Stomach smooth muscle (tissue), 2 donors: Measurements from ENCODE around the gene SSC4D.
"Not testable (repeated sequence)": the region's sequence is repeated elsewhere in the genome, so short reads cannot be mapped to it uniquely, and the experiment has no call there.

ENCODE experiments used
- H3K27ac ChIP-seq: one replicate; pipeline ENCODE4 v1.7.0; 2013; ENCODE audit warnings: mild to moderate bottlenecking, low read length, inconsistent platforms
- H3K27me3 ChIP-seq, 2 donors: one replicate each; pipeline ENCODE4 v1.7.0; 2013; ENCODE audit warnings: low read length in 2 of 2; ENCODE audit not compliant: insufficient read depth in 2 of 2, control insufficient read depth in 1 of 2
- H3K36me3 ChIP-seq, 2 donors: one replicate each; pipeline ENCODE4 v1.7.0; 2013; ENCODE audit warnings: low read length in 2 of 2; ENCODE audit not compliant: control insufficient read depth in 2 of 2, insufficient read depth in 2 of 2
- H3K4me1 ChIP-seq: one replicate; pipeline ENCODE4 v1.7.0; 2013; ENCODE audit warnings: low read length; ENCODE audit not compliant: control insufficient read depth, insufficient read depth
- H3K4me3 ChIP-seq, 2 donors: one replicate each; pipeline ENCODE4 v1.7.0; 2013; ENCODE audit warnings: low read length in 2 of 2
- H3K9ac ChIP-seq, 2 donors: one replicate each; pipeline ENCODE4 v1.7.0; 2013; ENCODE audit warnings: low read length in 2 of 2, mild to moderate bottlenecking in 1 of 2
- H3K9me3 ChIP-seq, 2 donors: one replicate each; pipeline ENCODE4 v1.7.0; 2013; ENCODE audit warnings: low read length in 2 of 2; ENCODE audit not compliant: control insufficient read depth in 2 of 2
- donor health status: healthy.
- donor health status: Pancreatic carcinoma.

Gene SSC4D

DNA sequence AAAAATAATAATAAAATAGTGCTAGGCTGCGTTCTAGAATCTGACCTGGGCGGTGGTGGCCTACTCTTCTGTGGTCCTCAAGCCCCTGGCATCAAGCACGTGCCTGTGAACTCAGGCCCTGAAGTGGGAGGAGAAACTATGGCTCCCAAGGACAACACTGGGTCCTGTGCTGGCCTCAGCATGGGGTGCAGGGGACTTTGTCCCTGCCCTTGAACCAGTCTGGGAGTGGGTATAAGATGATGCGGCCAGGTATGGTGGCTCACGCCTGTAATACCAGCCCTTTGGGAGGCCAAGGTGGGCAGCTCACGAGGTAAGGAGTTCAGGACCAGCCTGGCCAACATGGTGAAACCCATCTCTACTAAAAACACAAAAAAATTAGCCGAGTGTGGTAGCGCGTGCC is 20.7 kb upstream of the SSC4D start:
- H3K9ac ChIP-seq = no peak overlapping the region
- no peaks in the 10 kb centered on the region for H3K4me1 ChIP-seq
- H3K27me3 ChIP-seq = no peaks in the 10 kb centered on the region
- no peaks in the 10 kb centered on the region for H3K36me3 ChIP-seq
- no peaks in the 10 kb centered on the region for H3K9me3 ChIP-seq
- no peak overlapping the region for H3K4me3 ChIP-seq
- no peak overlapping the region for H3K27ac ChIP-seq

DNA sequence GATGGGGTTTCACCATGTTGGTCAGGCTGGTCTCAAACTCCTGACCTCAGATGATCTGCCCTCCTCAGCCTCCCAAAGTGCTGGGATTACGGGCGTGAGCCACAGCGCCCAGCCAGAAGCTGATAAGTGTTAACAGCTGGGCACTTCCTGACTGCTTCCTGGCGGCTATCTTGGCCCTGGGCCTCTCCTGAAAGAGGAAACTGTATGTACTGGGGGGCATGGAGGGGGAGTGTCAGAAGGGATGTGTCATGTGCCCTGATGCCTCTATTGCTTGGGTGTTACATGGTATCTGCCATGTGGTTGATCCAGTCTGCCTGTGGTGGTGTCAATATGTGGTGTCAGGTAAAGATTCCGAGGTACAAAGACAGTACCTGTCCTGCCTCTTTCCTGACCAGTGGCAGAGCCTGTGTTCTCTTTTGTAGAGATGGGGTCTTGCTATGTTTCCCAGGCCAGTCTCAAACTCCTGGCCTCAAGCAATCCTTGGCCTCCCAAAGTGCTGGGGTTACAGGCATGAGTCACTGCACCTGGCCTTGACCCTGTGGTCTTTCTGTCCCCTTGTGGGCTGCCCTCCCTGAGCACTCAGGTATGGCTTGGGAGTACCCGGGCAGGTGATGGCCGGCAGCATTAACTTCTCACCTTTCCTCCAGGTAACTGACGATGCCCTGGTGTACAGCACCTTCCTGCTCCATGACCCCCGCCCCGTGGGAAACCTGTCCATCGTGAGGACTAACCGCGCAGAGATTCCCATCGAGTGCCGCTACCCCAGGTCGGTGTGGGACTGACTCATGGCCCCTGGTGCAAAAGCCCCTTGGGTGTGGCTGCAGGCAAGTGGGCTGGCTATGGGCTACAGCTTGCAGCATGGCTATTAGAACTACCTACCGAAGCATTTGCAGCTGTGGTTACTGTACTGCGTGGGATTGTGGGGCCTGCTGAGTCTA is 19.6 kb upstream of the SSC4D start:
- Histone ChIP-seq H3K4me3 (no peak overlapping the region), H3K27me3 (peaks cover 0 to 3% of the 10 kb centered on the region in 2 donors), H3K27ac (no peak overlapping the region), H3K36me3 (no peaks in the 10 kb centered on the region), H3K9ac (no peak overlapping the region), H3K4me1 (no peaks in the 10 kb centered on the region), H3K9me3 (no peaks in the 10 kb centered on the region)

DNA sequence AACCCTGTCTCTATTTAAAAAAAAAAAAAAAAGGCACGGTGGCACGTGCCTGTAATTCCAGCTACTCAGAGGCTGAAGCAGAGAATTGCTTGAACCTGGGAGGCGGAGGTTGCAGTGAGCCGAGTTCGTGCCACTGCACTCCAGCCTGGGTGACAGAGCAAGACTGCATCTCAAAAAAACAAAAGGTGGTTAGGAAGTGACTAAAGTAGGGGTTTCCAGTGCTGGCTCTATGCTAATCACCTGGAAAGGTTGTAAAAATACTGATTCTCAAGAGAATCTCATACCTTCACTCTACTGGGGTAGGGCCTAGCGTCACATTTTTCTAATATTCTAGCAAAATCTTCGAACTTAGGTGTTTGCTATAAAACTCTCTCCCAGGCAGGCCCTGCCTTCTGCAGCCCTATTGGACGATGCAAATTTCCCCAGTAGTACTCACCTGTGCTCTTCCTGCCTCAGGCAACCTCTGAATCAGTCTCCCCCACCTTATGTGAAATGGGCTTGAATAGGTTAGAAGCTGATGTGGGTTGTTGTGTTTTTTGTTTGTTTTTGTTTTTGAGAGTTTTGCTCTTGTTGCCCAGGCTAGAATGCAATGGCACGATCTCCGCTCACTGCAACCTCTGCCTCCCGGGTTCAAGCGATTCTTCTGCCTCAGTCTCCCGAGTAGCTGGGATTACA is 18.8 kb upstream of the SSC4D start:
- no peak overlapping the region for H3K27ac ChIP-seq
- peaks cover 1 to 6% of the 10 kb centered on the region in 2 donors for H3K27me3 ChIP-seq
- no peaks in the 10 kb centered on the region for H3K4me1 ChIP-seq
- no peak overlapping the region for H3K4me3 ChIP-seq
- H3K9me3 ChIP-seq = no peaks in the 10 kb centered on the region
- no peaks in the 10 kb centered on the region for H3K36me3 ChIP-seq
- H3K9ac ChIP-seq = no peak overlapping the region

DNA sequence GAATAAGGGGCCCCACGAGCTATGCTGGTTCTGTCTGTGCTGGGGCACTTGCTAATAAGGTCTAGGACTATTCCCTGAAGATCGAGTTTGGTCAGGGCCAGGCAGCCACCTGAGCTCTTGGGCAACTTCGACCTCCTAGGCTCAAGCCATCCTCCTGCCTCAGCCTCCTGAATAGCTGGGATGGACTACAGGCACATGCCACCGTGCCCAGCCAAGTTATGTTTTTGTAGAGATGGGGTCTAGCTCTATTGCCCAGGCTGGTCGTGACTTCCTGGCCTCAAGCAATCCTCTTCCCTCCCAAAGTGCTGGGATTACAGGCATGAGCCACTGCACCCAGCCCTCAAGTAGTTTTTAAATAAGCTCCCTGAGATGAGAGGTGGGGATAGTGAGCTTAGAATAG is 18.1 kb upstream of the SSC4D start:
- no peaks in the 10 kb centered on the region for H3K4me1 ChIP-seq
- H3K9ac ChIP-seq = no peak overlapping the region
- H3K27me3 ChIP-seq = peaks cover 3 to 8% of the 10 kb centered on the region in 2 donors
- no peak overlapping the region for H3K4me3 ChIP-seq
- H3K9me3 ChIP-seq = no peaks in the 10 kb centered on the region
- no peak overlapping the region for H3K27ac ChIP-seq
- H3K36me3 ChIP-seq = no peaks in the 10 kb centered on the region

DNA sequence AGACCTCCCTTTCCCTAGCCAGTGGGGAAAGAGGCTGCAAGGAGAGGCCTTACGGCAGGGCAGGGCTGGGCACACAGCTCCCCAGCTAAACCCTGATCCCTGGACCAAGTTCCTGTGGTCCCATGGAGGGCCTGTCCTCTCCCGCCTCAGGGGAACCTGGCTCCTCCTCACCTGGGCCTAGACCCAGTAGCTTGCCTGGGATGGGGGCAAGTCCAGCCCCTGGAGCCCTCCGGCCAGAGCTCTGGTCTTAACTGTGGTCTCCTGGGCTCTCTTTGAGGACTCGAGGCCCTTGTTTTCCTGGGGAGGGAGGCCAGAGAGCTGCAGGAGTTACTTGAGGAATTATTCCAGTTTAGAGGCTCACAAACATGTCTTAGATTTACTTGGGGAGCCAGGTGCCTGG is 16.7 kb upstream of the SSC4D start:
- Histone ChIP-seq H3K4me3 (no peak overlapping the region), H3K4me1 (no peaks in the 10 kb centered on the region), H3K27ac (no peak overlapping the region), H3K36me3 (no peaks in the 10 kb centered on the region), H3K9me3 (no peaks in the 10 kb centered on the region), H3K27me3 (peaks cover 3 to 8% of the 10 kb centered on the region in 2 donors), H3K9ac (no peak overlapping the region)

DNA sequence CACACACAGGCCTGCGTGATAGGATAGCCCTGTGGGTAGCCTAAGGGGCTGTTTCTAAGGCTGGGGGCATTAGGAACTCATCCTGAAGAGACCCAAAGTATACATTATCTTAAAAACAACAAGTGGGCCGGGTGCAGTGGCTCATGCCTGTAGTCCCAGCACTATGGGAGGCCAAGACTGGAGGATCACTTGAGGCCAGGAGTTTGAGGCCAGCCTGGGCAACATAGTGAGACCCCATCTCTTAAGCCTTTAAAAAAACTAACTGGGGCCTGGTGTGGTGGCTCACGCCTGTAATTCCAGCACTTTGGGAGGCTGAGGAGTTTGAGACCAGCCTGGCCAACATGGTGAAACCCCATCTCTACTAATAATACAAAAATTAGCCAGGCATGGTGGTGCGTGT is 16.1 kb upstream of the SSC4D start:
- H3K9ac ChIP-seq, H3K4me1 ChIP-seq, H3K36me3 ChIP-seq, H3K27me3 ChIP-seq, H3K9me3 ChIP-seq, H3K4me3 ChIP-seq, H3K27ac ChIP-seq: not testable (repeated sequence)

DNA sequence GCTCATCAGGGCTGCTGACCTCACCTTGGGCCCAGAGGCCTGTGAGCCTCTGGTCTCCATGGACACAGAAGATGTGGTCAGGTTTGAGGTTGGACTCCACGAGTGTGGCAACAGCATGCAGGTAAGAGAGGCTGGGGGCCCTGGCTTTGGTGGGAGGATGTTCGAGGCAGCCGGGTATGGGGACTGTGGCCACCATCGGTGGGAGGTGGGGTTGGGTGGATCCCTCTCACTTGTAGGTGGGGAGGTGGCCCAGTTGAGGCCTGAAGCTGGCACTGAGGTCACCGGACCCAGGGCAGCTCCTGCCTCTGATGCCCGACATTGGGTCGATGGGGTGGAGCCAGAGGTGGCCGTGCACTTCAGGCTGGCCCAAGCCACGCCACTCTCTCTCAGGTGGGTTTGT is 15.7 kb upstream of the SSC4D start:
- no peak overlapping the region for H3K9ac ChIP-seq
- peaks cover 0 to 2% of the 10 kb centered on the region in 2 donors for H3K9me3 ChIP-seq
- no peaks in the 10 kb centered on the region for H3K4me1 ChIP-seq
- no peak overlapping the region for H3K27ac ChIP-seq
- H3K27me3 ChIP-seq = peaks cover 3 to 8% of the 10 kb centered on the region in 2 donors
- no peaks in the 10 kb centered on the region for H3K36me3 ChIP-seq
- no peak overlapping the region for H3K4me3 ChIP-seq

DNA sequence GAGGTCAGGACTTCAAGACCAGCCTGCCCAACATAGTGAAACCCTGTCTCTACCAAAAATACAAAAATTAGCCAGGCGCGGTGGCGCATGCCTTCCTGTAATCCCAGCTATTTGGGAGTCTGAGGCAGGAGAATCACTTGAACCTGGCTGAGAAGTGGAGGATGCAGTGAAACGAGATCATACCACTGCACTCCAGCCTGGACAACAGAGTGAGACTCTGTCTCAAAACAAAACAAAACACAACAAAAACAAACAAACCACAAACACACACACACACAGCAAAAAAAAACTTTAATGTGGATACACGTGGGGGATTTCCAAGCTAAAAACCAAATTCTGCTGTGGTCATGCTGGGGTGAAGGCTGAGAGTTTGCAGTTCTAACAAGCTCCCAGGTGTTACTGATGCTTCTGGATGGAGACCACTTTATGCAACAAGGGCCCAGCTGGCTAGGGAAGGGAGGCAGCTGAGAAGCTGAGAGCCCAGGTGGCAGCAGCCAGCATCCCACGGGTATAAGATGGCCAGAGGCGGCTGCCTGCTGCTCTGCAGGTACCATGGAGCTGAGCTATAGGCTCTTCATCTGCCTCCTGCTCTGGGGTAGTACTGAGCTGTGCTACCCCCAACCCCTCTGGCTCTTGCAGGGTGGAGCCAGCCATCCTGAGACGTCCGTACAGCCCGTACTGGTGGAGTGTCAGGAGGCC is 15.1 kb upstream of the SSC4D start, which contains the start of gene ZP3:
Gene ZP3, plus strand, starts transcription at position 538 of the 699 bp plus-strand sequence. Its CDS starts 15 bp downstream, at position 553.
- H3K27me3 ChIP-seq = peaks cover 3 to 8% of the 10 kb centered on the region in 2 donors
- no peak within 1 kb of the TSS for H3K9ac ChIP-seq
- no peak within 1 kb of the TSS for H3K4me3 ChIP-seq

DNA sequence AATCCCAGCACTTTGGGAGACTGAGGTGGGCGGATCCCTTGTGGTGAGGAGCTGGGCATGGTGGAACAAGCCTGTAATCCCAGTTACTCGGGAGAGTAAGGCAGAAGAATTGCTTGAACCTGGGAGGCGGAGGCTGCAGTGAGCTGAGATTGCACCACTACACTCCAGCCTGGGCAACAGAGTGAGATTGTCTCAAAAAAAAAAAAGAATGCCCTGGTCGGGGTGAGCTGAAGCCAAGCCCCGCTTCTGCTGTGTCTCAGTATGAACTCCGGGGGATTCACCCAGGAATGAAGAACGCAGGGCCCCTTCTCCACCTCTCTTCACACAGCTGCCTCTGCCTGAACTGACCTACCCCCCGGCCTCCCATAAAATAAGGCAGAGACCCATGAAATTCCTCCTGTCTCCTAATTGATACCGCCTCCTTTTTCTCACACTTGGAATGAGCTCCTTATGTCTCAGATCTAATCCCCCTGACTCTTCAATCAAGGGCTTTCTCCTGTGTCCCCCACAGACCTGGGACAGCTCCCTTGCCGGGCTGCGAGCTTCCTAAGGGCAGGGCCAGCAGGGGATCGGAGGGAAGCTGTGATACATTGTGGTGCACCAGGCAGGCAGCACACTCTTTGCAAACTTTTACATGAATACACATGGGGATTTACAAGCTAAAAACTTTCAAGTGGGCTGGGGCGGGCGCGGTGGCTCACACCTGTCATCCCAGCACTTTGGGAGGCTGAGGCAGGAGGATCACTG is 14.3 kb upstream of the SSC4D start:
- Histone ChIP-seq H3K27ac (no peak overlapping the region), H3K9ac (no peak overlapping the region), H3K9me3 (peaks cover 0 to 3% of the 10 kb centered on the region in 2 donors), H3K4me3 (no peak overlapping the region), H3K4me1 (no peaks in the 10 kb centered on the region), H3K27me3 (peaks cover 3 to 8% of the 10 kb centered on the region in 2 donors), H3K36me3 (no peaks in the 10 kb centered on the region)

More for the DNA sequence above, 15.1 kb upstream of the SSC4D start, which contains the start of gene ZP3:
- no peaks in the 10 kb centered on the region for H3K4me1 ChIP-seq
- H3K36me3 ChIP-seq = no peaks in the 10 kb centered on the region
- peaks cover 0 to 3% of the 10 kb centered on the region in 2 donors for H3K9me3 ChIP-seq
- no peak within 1 kb of the TSS for H3K27ac ChIP-seq

DNA sequence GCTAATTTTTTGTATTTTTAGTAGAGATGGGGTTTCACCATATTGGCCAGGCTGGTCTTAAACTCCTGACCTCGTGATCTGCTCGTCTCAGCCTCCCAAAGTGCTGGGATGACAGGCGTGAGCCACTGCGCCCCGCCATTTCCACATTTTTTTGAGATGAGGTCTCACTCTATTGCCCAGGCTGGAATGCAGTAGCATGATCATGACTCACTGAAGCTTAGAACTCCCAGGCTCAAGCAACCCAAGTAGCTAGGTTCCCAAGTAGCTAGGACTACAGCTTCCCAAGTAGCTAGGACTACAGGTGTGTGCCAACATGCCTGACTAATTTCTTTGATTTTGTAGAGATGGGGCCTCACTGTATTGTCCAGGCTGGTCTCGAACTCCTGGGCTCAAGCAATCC is 11.6 kb upstream of the SSC4D start:
- not testable (repeated sequence) for H3K36me3 ChIP-seq, H3K4me1 ChIP-seq, H3K27ac ChIP-seq

More for the DNA sequence above, 11.6 kb upstream of the SSC4D start:
- not testable (repeated sequence) for H3K27me3 ChIP-seq, H3K9me3 ChIP-seq, H3K4me3 ChIP-seq, H3K9ac ChIP-seq
